Right hindlimb (tissue), 1 donor: ENCODE data around the gene GOLIM4.
"Not testable (repeated sequence)": the region's sequence is repeated elsewhere in the genome, so short reads cannot be mapped to it uniquely, and the experiment has no call there.

ENCODE experiments used
- DNase-seq: peaks from one replicate; pipeline ENCODE4 v3.0.0-alpha.2; 2018

The GOLIM4 gene

GRCh38 chr3:168073842-168074605 is 21.7 kb downstream of the GOLIM4 start:
- no peak for DNase-seq

GRCh38 chr3:168072323-168072650 is 23.4 kb downstream of the GOLIM4 start:
- DNase-seq: no peak

GRCh38 chr3:168071591-168072322 is 24.0 kb downstream of the GOLIM4 start:
- no peak for DNase-seq

GRCh38 chr3:168070919-168071318 is 24.8 kb downstream of the GOLIM4 start:
- no peak for DNase-seq

- DNase-seq: no peak
Observed at GRCh38 chr3:168068346-168068745, 27.4 kb downstream of the GOLIM4 start.

GRCh38 chr3:168066882-168067281 is 28.8 kb downstream of the GOLIM4 start:
- DNase-seq: no peak

- no peak for DNase-seq
Observed at GRCh38 chr3:168065569-168065968, 30.2 kb downstream of the GOLIM4 start.

- no peak for DNase-seq
Observed at GRCh38 chr3:168063122-168063521, 32.6 kb downstream of the GOLIM4 start.

GRCh38 chr3:168062679-168063078 is 33.0 kb downstream of the GOLIM4 start:
- no peak for DNase-seq

GRCh38 chr3:168061332-168061996 is 34.3 kb downstream of the GOLIM4 start:
- no peak for DNase-seq

- DNase-seq: no peak
Observed at GRCh38 chr3:168060317-168060716, 35.4 kb downstream of the GOLIM4 start.

GRCh38 chr3:168058481-168058880 is 37.2 kb downstream of the GOLIM4 start:
- no peak for DNase-seq

- DNase-seq: not testable (repeated sequence)
Observed at GRCh38 chr3:168056398-168057230, 39.1 kb downstream of the GOLIM4 start.

- no peak for DNase-seq
Observed at GRCh38 chr3:168054447-168054846, 41.3 kb downstream of the GOLIM4 start.

- no peak for DNase-seq
Observed at GRCh38 chr3:168053115-168053514, 42.6 kb downstream of the GOLIM4 start.

- no peak for DNase-seq
Observed at GRCh38 chr3:168052515-168052914, 43.2 kb downstream of the GOLIM4 start.

GRCh38 chr3:168051531-168052471 is 43.9 kb downstream of the GOLIM4 start:
- DNase-seq: no peak

- no peak for DNase-seq
Observed at GRCh38 chr3:168051070-168051469, 44.7 kb downstream of the GOLIM4 start.

- DNase-seq: peak; percentile 38
Observed at GRCh38 chr3:168049367-168049974, 46.3 kb downstream of the GOLIM4 start.

GRCh38 chr3:168048414-168049330 is 47.1 kb downstream of the GOLIM4 start:
- no peak for DNase-seq
